ENCODE data around the gene CYLD. TPM values are rescaled to one million over a fixed set of nuclear protein-coding genes. Genes with fewer than 3 reads are reported as not detected.

The CYLD gene
- total RNA-seq, 2 experiments from 2014 or later = 135 to 195 TPM

DNA sequence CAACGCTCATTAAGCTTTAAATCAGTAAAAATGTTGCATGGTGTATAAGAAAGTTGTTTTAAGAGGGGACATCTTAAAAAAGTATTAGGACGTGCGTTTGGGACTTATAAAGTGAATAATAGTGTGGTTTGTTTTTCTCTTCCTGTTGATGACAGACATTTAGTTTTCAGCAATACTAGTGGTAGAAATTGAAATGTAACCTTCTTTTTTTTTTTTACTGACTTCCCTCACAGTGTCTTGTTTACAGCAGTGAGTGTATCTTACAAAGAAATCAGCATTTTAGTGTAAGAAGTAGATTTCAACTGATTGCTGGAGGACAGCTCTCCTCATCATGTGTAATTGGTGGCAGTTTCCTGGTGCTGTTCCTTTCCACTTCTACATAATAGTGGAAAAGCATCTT lies 39.6 kb downstream of the CYLD start:
- no peaks in the 10 kb centered on the region for H3K27me3 Mint-ChIP-seq
- no peak for ATAC-seq

GRCh38 chr16:50789757-50790156 lies 47.9 kb downstream of the CYLD start:
- Mint-ChIP-seq H3K4me1 (peaks cover 6% of the 10 kb centered on the region), H3K4me3 (no peak overlapping the region), H3K27ac (no peak overlapping the region), H3K36me3 (peaks cover 67% of the 10 kb centered on the region), H3K9me3 (ENCODE audit: low read depth) (peaks cover 9% of the 10 kb centered on the region), H3K27me3 (no peaks in the 10 kb centered on the region)
- ATAC-seq (no peak), DNase-seq (no peak)
- CTCF ChIA-PET = interaction anchor here (1.5 kb wide), 1 partner anchor 16 kb away, joined by 7 read pairs; no protein-coding TSS in a partner anchor

More for the DNA sequence above, 39.6 kb downstream of the CYLD start:
- DNase-seq = no peak
- H3K9me3 Mint-ChIP-seq (ENCODE audit: low read depth) = no peaks in the 10 kb centered on the region
- CTCF ChIA-PET = interaction anchor here (1.0 to 1.3 kb wide), 5 partner anchors 17 to 112 kb away, joined by 3 to 4 read pairs (median 3); partner anchors contain the start of gene CYLD
- no peak overlapping the region for H3K4me3 Mint-ChIP-seq
- peaks cover 68% of the 10 kb centered on the region for H3K36me3 Mint-ChIP-seq
- H3K4me1 Mint-ChIP-seq = peaks cover 44% of the 10 kb centered on the region
- peak overlapping the region; percentile 74 for H3K27ac Mint-ChIP-seq

GRCh38 chr16:50791522-50791921 lies 49.6 kb downstream of the CYLD start:
- Mint-ChIP-seq H3K4me3 (no peak overlapping the region), H3K9me3 (ENCODE audit: low read depth) (peaks cover 9% of the 10 kb centered on the region), H3K27me3 (no peaks in the 10 kb centered on the region), H3K4me1 (peaks cover 7% of the 10 kb centered on the region), H3K27ac (no peak overlapping the region), H3K36me3 (peaks cover 68% of the 10 kb centered on the region)
- CTCF ChIA-PET = interaction anchor here (1.3 kb wide), 1 partner anchor 44 kb away, joined by 3 read pairs; no protein-coding TSS in a partner anchor
- DNase-seq (no peak), ATAC-seq (no peak)

DNA sequence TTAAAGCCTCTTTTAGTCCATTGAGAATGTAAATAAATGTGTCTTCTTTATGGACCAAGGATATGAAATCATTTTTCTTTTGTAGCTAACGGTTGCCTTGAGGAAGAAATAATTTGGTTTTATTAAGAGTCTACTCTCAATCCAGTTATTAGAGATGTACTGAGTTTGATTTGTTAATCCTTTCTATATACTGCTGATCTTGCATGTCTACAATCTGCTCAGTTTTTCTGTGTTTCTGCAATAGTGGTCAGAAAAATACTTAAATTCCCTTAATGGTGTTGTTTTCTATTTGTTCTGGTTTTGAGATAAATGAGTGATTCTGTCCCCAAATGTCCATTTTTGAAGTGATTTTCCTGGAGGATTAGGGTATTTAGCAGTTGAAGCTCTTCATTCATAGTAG lies 54.9 kb downstream of the CYLD start:
- CTCF ChIA-PET = interaction anchor here (1.0 to 5.8 kb wide), 4 partner anchors 9 to 131 kb away, joined by 3 to 47 read pairs (median 4); no protein-coding TSS in a partner anchor
- ATAC-seq = no peak
- Mint-ChIP-seq H3K36me3 (peaks cover 50% of the 10 kb centered on the region), H3K27ac (no peak overlapping the region), H3K27me3 (no peaks in the 10 kb centered on the region), H3K4me3 (no peak overlapping the region), H3K9me3 (ENCODE audit: low read depth) (no peaks in the 10 kb centered on the region), H3K4me1 (peaks cover 2% of the 10 kb centered on the region)
- DNase-seq = no peak

GRCh38 chr16:50797456-50797855 lies 55.6 kb downstream of the CYLD start:
- ATAC-seq (no peak), DNase-seq (no peak)
- no peaks in the 10 kb centered on the region for H3K9me3 Mint-ChIP-seq (ENCODE audit: low read depth)
- CTCF ChIA-PET = interaction anchor here (0.7 to 5.8 kb wide), 5 partner anchors 9 to 772 kb away, joined by 3 to 47 read pairs (median 4); partner anchors contain the start of gene CNEP1R1
- H3K4me1 Mint-ChIP-seq = peaks cover 2% of the 10 kb centered on the region
- no peaks in the 10 kb centered on the region for H3K27me3 Mint-ChIP-seq
- H3K27ac Mint-ChIP-seq = no peak overlapping the region
- H3K4me3 Mint-ChIP-seq = no peak overlapping the region
- H3K36me3 Mint-ChIP-seq = peaks cover 49% of the 10 kb centered on the region

GRCh38 chr16:50800074-50800473 lies 58.2 kb downstream of the CYLD start:
- no peaks in the 10 kb centered on the region for H3K9me3 Mint-ChIP-seq (ENCODE audit: low read depth)
- DNase-seq (no peak), ATAC-seq (no peak)
- H3K36me3 Mint-ChIP-seq = peaks cover 32% of the 10 kb centered on the region
- no peaks in the 10 kb centered on the region for H3K27me3 Mint-ChIP-seq
- H3K4me3 Mint-ChIP-seq = no peak overlapping the region
- peaks cover 2% of the 10 kb centered on the region for H3K4me1 Mint-ChIP-seq
- CTCF ChIA-PET = interaction anchor here (1.0 kb wide), 1 partner anchor 445 kb away, joined by 3 read pairs; no protein-coding TSS in a partner anchor
- H3K27ac Mint-ChIP-seq = no peak overlapping the region

DNA sequence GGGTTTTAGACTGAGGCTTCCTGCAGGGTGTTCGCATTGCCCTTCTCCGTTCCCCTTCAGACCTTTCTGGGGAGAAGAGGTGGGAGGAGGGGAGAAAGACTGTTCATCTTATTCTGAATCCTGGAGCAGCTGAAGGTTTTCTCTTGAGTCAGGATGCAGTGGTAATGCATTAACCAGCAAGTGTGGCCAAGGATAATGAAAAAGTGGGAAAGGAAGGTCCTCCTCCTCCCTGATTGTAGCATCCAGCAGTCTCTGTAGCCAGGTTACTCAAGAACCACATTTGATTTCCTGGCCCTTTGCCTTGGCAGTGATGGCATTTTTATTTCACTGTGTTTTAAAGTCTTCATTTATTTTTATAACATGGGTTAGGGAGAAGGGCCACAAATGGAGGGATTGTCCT lies 59.1 kb downstream of the CYLD start:
- H3K9me3 Mint-ChIP-seq (ENCODE audit: low read depth) = no peaks in the 10 kb centered on the region
- no peak overlapping the region for H3K4me3 Mint-ChIP-seq
- no peaks in the 10 kb centered on the region for H3K27me3 Mint-ChIP-seq
- CTCF ChIA-PET = no interaction called here
- DNase-seq (no peak), ATAC-seq (no peak)
- H3K36me3 Mint-ChIP-seq = peaks cover 25% of the 10 kb centered on the region
- H3K27ac Mint-ChIP-seq = no peak overlapping the region
- H3K4me1 Mint-ChIP-seq = peaks cover 5% of the 10 kb centered on the region

GRCh38 chr16:50802000-50802399 lies 60.1 kb downstream of the CYLD start:
- H3K27ac Mint-ChIP-seq = no peak overlapping the region
- no peak for ATAC-seq
- peaks cover 16% of the 10 kb centered on the region for H3K36me3 Mint-ChIP-seq
- H3K27me3 Mint-ChIP-seq = no peaks in the 10 kb centered on the region
- peaks cover 11% of the 10 kb centered on the region for H3K4me1 Mint-ChIP-seq
- no peak for DNase-seq
- H3K4me3 Mint-ChIP-seq = no peak overlapping the region
- CTCF ChIA-PET = no interaction called here
- no peaks in the 10 kb centered on the region for H3K9me3 Mint-ChIP-seq (ENCODE audit: low read depth)

DNA sequence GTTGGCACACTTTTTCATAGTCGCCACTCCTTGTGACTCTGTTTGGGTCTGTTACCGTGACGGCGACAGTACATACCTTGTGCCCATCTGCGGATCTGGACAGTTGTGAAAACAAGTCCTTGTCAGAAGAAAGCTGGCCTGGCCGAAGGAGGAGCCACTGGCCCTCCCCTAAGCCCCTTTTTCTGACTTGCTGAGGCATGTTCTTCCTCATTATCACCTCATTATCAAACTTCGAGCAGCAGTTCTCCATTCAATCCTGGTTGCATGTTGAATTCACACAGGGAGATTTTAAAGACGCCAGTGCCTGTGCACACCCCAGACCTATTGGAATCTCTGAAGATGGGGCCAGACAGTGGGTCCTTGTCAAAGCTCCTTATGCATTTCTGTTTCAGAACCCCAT lies 61.1 kb downstream of the CYLD start:
- Mint-ChIP-seq H3K27ac (no peak overlapping the region), H3K4me1 (peaks cover 11% of the 10 kb centered on the region), H3K36me3 (peaks cover 12% of the 10 kb centered on the region), H3K27me3 (no peaks in the 10 kb centered on the region), H3K9me3 (ENCODE audit: low read depth) (no peaks in the 10 kb centered on the region), H3K4me3 (no peak overlapping the region)
- DNase-seq = no peak
- CTCF ChIA-PET = interaction anchor here (1.3 kb wide), 1 partner anchor 138 kb away, joined by 3 read pairs; no protein-coding TSS in a partner anchor
- no peak for ATAC-seq

DNA sequence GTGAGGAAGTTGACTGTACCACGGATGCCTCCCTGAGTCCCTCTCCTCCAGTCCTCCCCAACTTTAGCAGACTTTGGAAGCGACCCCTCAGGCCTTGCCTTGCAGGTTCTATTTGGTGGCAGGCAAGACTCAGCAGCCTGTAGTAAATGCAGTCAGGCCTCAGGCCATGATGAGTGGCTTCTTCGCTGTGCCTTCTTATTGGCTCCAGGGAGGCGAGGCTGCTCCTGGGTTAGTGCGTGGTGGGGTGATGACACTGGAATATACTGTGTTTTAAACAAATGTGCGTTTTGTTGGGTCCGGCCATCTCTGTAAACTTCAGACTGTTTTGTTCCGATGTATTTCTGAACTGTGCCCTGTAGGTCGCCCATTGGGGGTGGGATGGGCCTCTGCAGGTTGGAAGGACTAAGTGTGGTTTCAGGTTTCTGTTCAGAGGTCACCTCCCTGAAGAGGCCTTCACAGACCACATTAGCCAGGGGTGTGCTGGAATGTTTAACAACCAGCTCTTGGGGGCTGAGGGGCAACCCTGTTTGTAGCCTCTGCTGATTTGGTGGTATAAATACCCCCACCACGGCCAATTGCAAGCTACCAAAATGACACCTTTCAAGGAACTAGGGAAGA lies 62.5 kb downstream of the CYLD start:
- DNase-seq (no peak), ATAC-seq (no peak)
- Mint-ChIP-seq H3K36me3 (peaks cover 3% of the 10 kb centered on the region), H3K27me3 (no peaks in the 10 kb centered on the region), H3K27ac (no peak overlapping the region), H3K4me1 (peaks cover 11% of the 10 kb centered on the region), H3K9me3 (ENCODE audit: low read depth) (no peaks in the 10 kb centered on the region), H3K4me3 (no peak overlapping the region)
- CTCF ChIA-PET = interaction anchor here (1.4 to 4.6 kb wide), 7 partner anchors 11 to 477 kb away, joined by 4 to 136 read pairs (median 40); partner anchors contain the start of gene CYLD

GRCh38 chr16:50806099-50807062 lies 64.5 kb downstream of the CYLD start:
- no peaks in the 10 kb centered on the region for H3K9me3 Mint-ChIP-seq (ENCODE audit: low read depth)
- no peaks in the 10 kb centered on the region for H3K27me3 Mint-ChIP-seq
- peak overlapping the region; percentile 72 for H3K4me3 Mint-ChIP-seq
- peak overlapping the region; percentile 78 for H3K27ac Mint-ChIP-seq
- H3K4me1 Mint-ChIP-seq = peaks cover 11% of the 10 kb centered on the region
- peak; percentile 98 for ATAC-seq
- CTCF ChIA-PET = interaction anchor here (0.7 to 4.6 kb wide), 98 partner anchors 9 to 949 kb away, joined by 3 to 136 read pairs (median 5); partner anchors contain the start of genes CNEP1R1, CYLD, HEATR3 and SNX20
- peak; percentile 90 for DNase-seq
- H3K36me3 Mint-ChIP-seq = no peaks in the 10 kb centered on the region

DNA sequence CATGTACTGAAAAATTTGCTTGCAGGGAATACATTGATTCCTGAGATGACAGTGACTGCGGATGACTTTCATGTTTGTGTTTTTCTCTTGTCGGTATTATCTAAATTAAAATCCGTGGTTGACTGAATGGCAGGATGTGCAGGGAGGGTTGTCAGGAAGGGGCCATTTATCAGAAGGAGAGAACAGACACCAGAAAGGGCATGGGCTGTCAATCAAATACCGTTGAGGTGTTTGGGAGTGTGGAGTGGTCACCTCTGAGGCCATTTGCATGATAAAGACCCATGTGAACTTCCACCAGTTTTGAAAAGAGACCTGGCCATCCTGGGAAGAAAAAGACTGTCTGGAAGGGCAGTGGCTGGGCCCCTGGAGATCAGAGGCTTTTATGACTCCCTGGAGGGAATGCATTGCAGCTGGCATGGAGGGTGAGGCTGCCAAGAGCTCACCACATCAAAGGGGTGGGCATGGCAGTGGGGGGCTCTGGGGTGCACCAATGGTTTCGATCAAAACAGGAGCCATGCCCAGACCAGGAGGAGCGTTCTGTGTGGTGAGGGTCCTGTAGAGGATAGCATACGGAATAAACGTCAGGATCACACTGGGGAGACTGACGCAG lies 67.1 kb downstream of the CYLD start:
- ATAC-seq (no peak), DNase-seq (no peak)
- Mint-ChIP-seq H3K4me3 (no peak overlapping the region), H3K27ac (no peak overlapping the region), H3K36me3 (no peaks in the 10 kb centered on the region), H3K9me3 (ENCODE audit: low read depth) (no peaks in the 10 kb centered on the region), H3K27me3 (no peaks in the 10 kb centered on the region), H3K4me1 (peaks cover 11% of the 10 kb centered on the region)
- CTCF ChIA-PET = interaction anchor here (1.5 kb wide), 1 partner anchor 482 kb away, joined by 3 read pairs; no protein-coding TSS in a partner anchor

GRCh38 chr16:50809561-50809960 lies 67.7 kb downstream of the CYLD start:
- CTCF ChIA-PET = interaction anchor here (1.5 kb wide), 1 partner anchor 482 kb away, joined by 3 read pairs; no protein-coding TSS in a partner anchor
- Mint-ChIP-seq H3K27me3 (no peaks in the 10 kb centered on the region), H3K4me3 (no peak overlapping the region), H3K27ac (no peak overlapping the region), H3K9me3 (ENCODE audit: low read depth) (no peaks in the 10 kb centered on the region), H3K4me1 (peaks cover 11% of the 10 kb centered on the region), H3K36me3 (no peaks in the 10 kb centered on the region)
- DNase-seq (no peak), ATAC-seq (no peak)
